HG02885 (cell line): ENCODE results near the gene SYNGAP1.

ENCODE experiments used
- ATAC-seq: cut with Tn5 transposase; IDR thresholded peaks from one replicate; pipeline ENCODE4 v1.9.1; 2021; ENCODE audit warnings: mild to moderate bottlenecking; ENCODE audit not compliant: unreplicated experiment, poor library complexity

Gene SYNGAP1

GRCh38 chr6:33434961-33435360 lies 15.1 kb downstream of the SYNGAP1 start:
- no peak for ATAC-seq

GRCh38 chr6:33437666-33438065 lies 17.8 kb downstream of the SYNGAP1 start:
- ATAC-seq, result no peak

- no peak for ATAC-seq
Measured at GRCh38 chr6:33438978-33439594, 19.2 kb downstream of the SYNGAP1 start.

GRCh38 chr6:33439956-33440648 lies 20.2 kb downstream of the SYNGAP1 start:
- no peak for ATAC-seq

GRCh38 chr6:33440649-33441309 lies 20.9 kb downstream of the SYNGAP1 start:
- ATAC-seq, result no peak

GRCh38 chr6:33441457-33441856 lies 21.6 kb downstream of the SYNGAP1 start:
- ATAC-seq, result no peak

- no peak for ATAC-seq
Measured at GRCh38 chr6:33442283-33442682, 22.4 kb downstream of the SYNGAP1 start.

- no peak for ATAC-seq
Measured at GRCh38 chr6:33443025-33443424, 23.2 kb downstream of the SYNGAP1 start.

- ATAC-seq, result no peak
Measured at GRCh38 chr6:33443619-33444504, 24.0 kb downstream of the SYNGAP1 start.

GRCh38 chr6:33445119-33445603 lies 25.3 kb downstream of the SYNGAP1 start:
- no peak for ATAC-seq

- no peak for ATAC-seq
Measured at GRCh38 chr6:33446356-33446755, 26.5 kb downstream of the SYNGAP1 start.

- ATAC-seq, result no peak
Measured at GRCh38 chr6:33450434-33450833, 30.6 kb downstream of the SYNGAP1 start.

- no peak for ATAC-seq
Measured at GRCh38 chr6:33451606-33452005, 31.7 kb downstream of the SYNGAP1 start.

- ATAC-seq, result no peak
Measured at GRCh38 chr6:33452496-33452895, 32.6 kb downstream of the SYNGAP1 start.

GRCh38 chr6:33453393-33454008 lies 33.6 kb downstream of the SYNGAP1 start:
- no peak for ATAC-seq

- peak; percentile 100 for ATAC-seq
Measured at GRCh38 chr6:33454009-33454946, 34.4 kb downstream of the SYNGAP1 start, which contains the start of gene ZBTB9. Gene ZBTB9, plus strand, starts transcription at chr6:33454576. Its CDS starts 525 bp downstream, at chr6:33455101.

- ATAC-seq, result no peak
Measured at GRCh38 chr6:33455051-33455450, 35.2 kb downstream of the SYNGAP1 start.

- no peak for ATAC-seq
Measured at GRCh38 chr6:33456156-33456555, 36.3 kb downstream of the SYNGAP1 start.

- ATAC-seq, result no peak
Measured at GRCh38 chr6:33458676-33459075, 38.8 kb downstream of the SYNGAP1 start.
